Naive thymus-derived CD4-positive, alpha-beta T cell (primary cell): ENCODE results near the gene ATG10. TPM values are rescaled to one million over a fixed set of nuclear protein-coding genes. Genes with fewer than 3 reads are reported as not detected.

Experiments
- ATAC-seq: fragments of 150-1000 bp; cut with Tn5 transposase; 2 replicates; pipeline ENCODE4 v1.10.0; 2021; ENCODE audit warnings: mild to moderate bottlenecking, moderate library complexity
- CTCF ChIA-PET: fragments of 350-600 bp; sonication (Branson Sonifier 250); formaldehyde crosslinking; loops from one replicate; lab custom pipeline; 2021; ENCODE audit warnings: antibody characterized with exemption; lab: Charles Lee
- POLR2A ChIA-PET: fragments of 350-600 bp; sonication (Branson Sonifier 250); formaldehyde crosslinking; loops from one replicate; lab custom pipeline; 2021; ENCODE audit warnings: antibody characterized with exemption, inconsistent platforms; lab: Charles Lee
- DNase-seq, 9 donors: peaks; one replicate each; pipeline versions ENCODE4 v3.0.0 to v3.0.0-alpha.2; 2020 to 2022; ENCODE audit warnings: mixed read lengths in 1 of 9
- H3K27ac ChIP-seq: one replicate; pipeline ENCODE4 v1.7.0; 2013; ENCODE audit warnings: mild to moderate bottlenecking, low read depth, low read length, moderate library complexity
- H3K27me3 ChIP-seq, 2 donors: one replicate each; pipeline ENCODE4 v1.7.0; 2013; ENCODE audit warnings: low read length in 2 of 2, mild to moderate bottlenecking in 2 of 2, moderate library complexity in 2 of 2; ENCODE audit not compliant: control insufficient read depth in 2 of 2, insufficient read depth in 2 of 2
- H3K36me3 ChIP-seq, 3 experiments: 1 replicate in 2 of 3; 2 replicates in 1 of 3; pipeline ENCODE4 v1.7.0; 2013; ENCODE audit warnings: low read length in 3 of 3, mild to moderate bottlenecking in 3 of 3, moderate library complexity in 1 of 3; ENCODE audit not compliant: insufficient read depth in 3 of 3, control insufficient read depth in 2 of 3
- H3K4me1 ChIP-seq, 2 donors: one replicate each; pipeline ENCODE4 v1.7.0; 2013; ENCODE audit warnings: low read length in 2 of 2, mild to moderate bottlenecking in 2 of 2, moderate library complexity in 1 of 2; ENCODE audit not compliant: control insufficient read depth in 2 of 2, insufficient read depth in 2 of 2
- H3K4me3 ChIP-seq: 2 replicates; pipeline ENCODE4 v1.7.0; 2013; ENCODE audit warnings: mild to moderate bottlenecking, low read length
- H3K9me3 ChIP-seq, 3 experiments: 1 replicate in 2 of 3; 2 replicates in 1 of 3; pipeline ENCODE4 v1.7.0; 2013; ENCODE audit warnings: low read length in 3 of 3; ENCODE audit not compliant: control insufficient read depth in 2 of 3
- H3K27ac Mint-ChIP-seq, 9 donors: one replicate each; pipeline ENCODE4 v1.8.0; 2020 to 2022; ENCODE audit warnings: mixed read lengths in 9 of 9, mild to moderate bottlenecking in 8 of 9, moderate library complexity in 5 of 9, inconsistent platforms in 2 of 9
- H3K27me3 Mint-ChIP-seq, 5 donors: one replicate each; pipeline ENCODE4 v1.8.0; 2021 to 2022; ENCODE audit warnings: mixed read lengths in 5 of 5, mild to moderate bottlenecking in 1 of 5
- H3K36me3 Mint-ChIP-seq, 5 donors: one replicate each; pipeline ENCODE4 v1.8.0; 2020 to 2022; ENCODE audit warnings: mixed read lengths in 5 of 5, mild to moderate bottlenecking in 3 of 5, inconsistent platforms in 1 of 5
- H3K4me1 Mint-ChIP-seq, 7 donors: one replicate each; pipeline ENCODE4 v1.8.0; 2020 to 2022; ENCODE audit warnings: mixed read lengths in 7 of 7, mild to moderate bottlenecking in 3 of 7, inconsistent platforms in 1 of 7
- H3K4me3 Mint-ChIP-seq, 10 donors: one replicate each; pipeline ENCODE4 v1.8.0; 2020 to 2022; ENCODE audit warnings: mild to moderate bottlenecking in 10 of 10, mixed read lengths in 10 of 10, moderate library complexity in 6 of 10, inconsistent platforms in 2 of 10
- H3K9me3 Mint-ChIP-seq, 11 donors: one replicate each; pipeline ENCODE4 v1.8.0; 2020 to 2022; ENCODE audit warnings: mixed read lengths in 11 of 11, mild to moderate bottlenecking in 4 of 11, inconsistent platforms in 1 of 11, moderate library complexity in 1 of 11
- intact Hi-C, 2 donors: fragments of 100-400 bp; cut with micrococcal nuclease; formaldehyde crosslinking; loops; one replicate each; pipeline ENCODE4 v1.15.1; 2023
- polyA plus RNA-seq, 2 donors: library from polyadenylated mRNA; unstranded; fragments of 300-500 nt; fragmentation: Illumina TruSeq; gene quantifications; one replicate each; pipeline ENCODE4 v1.2.3, GENCODE V29; 2021
- total RNA-seq, 6 experiments: library from RNA in 5 of 6; stranded (reverse) in 5 of 6; gene quantifications; 1 replicate in 5 of 6; 2 replicates in 1 of 6; pipeline ENCODE4 v1.2.3 and lab custom pipeline; 2021 to 2026

Gene ATG10
- total and polyA plus RNA-seq, 7 experiments from 2014 or later: 6.4 to 14.4 (median 9.1) TPM

DNA sequence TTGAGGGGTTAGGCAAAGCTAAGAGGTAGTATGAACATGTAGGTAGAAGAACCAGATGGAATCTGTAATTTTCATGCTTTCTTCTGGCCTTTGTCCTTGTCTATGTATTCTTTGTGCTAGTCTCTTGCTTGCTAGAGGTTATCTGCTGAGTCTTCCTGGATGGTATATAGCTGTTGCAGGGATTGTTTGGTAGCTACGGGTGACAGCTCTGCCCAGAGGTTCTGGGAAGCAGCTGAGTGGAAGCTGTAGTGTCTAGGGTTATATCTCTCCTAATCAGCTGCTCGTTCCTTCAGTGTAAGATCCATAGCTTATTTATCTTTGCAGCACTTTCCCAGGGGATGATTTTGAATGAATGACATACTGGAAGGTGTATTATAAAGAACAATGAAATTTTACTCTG lies 100.3 kb downstream of the ATG10 start:
- peaks cover 0 to 6% (median 5%) of the 10 kb centered on the region in 5 donors for H3K36me3 Mint-ChIP-seq
- peaks cover 0 to 2% (median 0%) of the 10 kb centered on the region in 11 donors for H3K9me3 Mint-ChIP-seq
- H3K4me1 Mint-ChIP-seq: peaks cover 2 to 24% (median 6%) of the 10 kb centered on the region in 7 donors
- ChIA-PET CTCF (no interaction called here), POLR2A (no interaction called here)
- no peak overlapping the region for H3K27ac Mint-ChIP-seq
- H3K27me3 Mint-ChIP-seq: no peaks in the 10 kb centered on the region
- peaks cover 0 to 3% of the 10 kb centered on the region in 2 donors for H3K4me1 ChIP-seq
- H3K36me3 ChIP-seq: no peaks in the 10 kb centered on the region
- H3K4me3 Mint-ChIP-seq: no peak overlapping the region
- no peaks in the 10 kb centered on the region for H3K9me3 ChIP-seq
- H3K4me3 ChIP-seq: no peak overlapping the region
- H3K27ac ChIP-seq: no peak overlapping the region
- DNase-seq (no peak), ATAC-seq (no peak)
- intact Hi-C loops: no loop called here
- no peaks in the 10 kb centered on the region for H3K27me3 ChIP-seq

DNA sequence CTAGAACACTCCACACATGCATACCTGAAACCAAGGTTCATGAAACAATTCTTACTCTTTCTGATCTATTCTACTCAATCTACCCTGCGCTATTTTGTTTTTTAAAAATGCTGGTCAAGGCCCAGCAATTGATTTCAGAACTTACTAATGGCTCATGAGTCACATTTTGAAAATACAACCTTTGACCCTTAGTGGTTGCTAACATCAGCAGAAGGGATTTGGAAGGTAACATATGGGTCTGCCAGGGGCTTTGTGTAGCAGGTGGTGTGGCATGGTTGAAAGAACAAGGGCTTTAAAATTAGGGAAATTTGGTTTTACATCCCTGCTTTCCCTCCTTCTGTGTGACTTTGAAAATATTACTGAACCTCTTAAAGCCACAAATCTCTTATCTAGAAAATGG lies 101.4 kb downstream of the ATG10 start:
- Histone ChIP-seq H3K27ac (no peak overlapping the region), H3K27me3 (no peaks in the 10 kb centered on the region), H3K4me1 (peaks cover 0 to 3% of the 10 kb centered on the region in 2 donors), H3K36me3 (no peaks in the 10 kb centered on the region), H3K4me3 (no peak overlapping the region), H3K9me3 (no peaks in the 10 kb centered on the region)
- Mint-ChIP-seq H3K27me3 (no peaks in the 10 kb centered on the region), H3K9me3 (peaks cover 0 to 1% (median 0%) of the 10 kb centered on the region in 11 donors), H3K36me3 (peaks cover 0 to 13% (median 9%) of the 10 kb centered on the region in 5 donors), H3K4me1 (peaks cover 2 to 21% (median 6%) of the 10 kb centered on the region in 7 donors), H3K27ac (no peak overlapping the region), H3K4me3 (no peak overlapping the region)
- CTCF ChIA-PET: no interaction called here
- DNase-seq (no peak), ATAC-seq (no peak)
- intact Hi-C loops: no loop called here
- POLR2A ChIA-PET: no interaction called here

DNA sequence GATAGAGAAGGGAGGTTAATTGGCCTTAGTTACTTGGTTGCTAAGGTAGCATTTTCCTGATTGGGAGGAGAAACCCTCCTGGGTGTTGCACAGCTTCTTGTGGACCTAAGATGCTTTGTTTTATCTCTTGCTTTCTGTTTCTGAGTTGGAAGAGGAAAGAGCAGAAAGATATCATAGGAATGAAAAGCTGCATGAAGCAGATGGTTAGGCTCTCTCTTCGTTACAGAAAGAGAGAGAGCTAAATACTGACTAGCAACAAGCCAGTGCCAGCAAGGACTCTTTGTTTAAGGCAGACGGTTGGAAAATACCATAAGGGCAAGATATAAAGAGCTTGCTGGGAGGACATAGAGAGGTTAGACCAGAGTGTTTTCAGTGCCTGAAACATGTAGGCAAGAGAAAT lies 103.1 kb downstream of the ATG10 start:
- POLR2A ChIA-PET: no interaction called here
- Mint-ChIP-seq H3K4me1 (peaks cover 0 to 9% (median 0%) of the 10 kb centered on the region in 7 donors), H3K27me3 (no peaks in the 10 kb centered on the region), H3K27ac (peak overlapping the region in 1 of 9 donors; percentile 49), H3K9me3 (peaks cover 0 to 10% (median 3%) of the 10 kb centered on the region in 11 donors), H3K36me3 (peaks cover under 1 to 20% (median 18%) of the 10 kb centered on the region in 5 donors), H3K4me3 (no peak overlapping the region)
- DNase-seq: no peak
- CTCF ChIA-PET: no interaction called here
- H3K27ac ChIP-seq: no peak overlapping the region
- no peak for ATAC-seq
- intact Hi-C loops: no loop called here
- no peak overlapping the region for H3K4me3 ChIP-seq
- peaks cover 0 to under 1% of the 10 kb centered on the region in 2 donors for H3K4me1 ChIP-seq
- no peaks in the 10 kb centered on the region for H3K9me3 ChIP-seq
- no peaks in the 10 kb centered on the region for H3K27me3 ChIP-seq
- H3K36me3 ChIP-seq: no peaks in the 10 kb centered on the region

DNA sequence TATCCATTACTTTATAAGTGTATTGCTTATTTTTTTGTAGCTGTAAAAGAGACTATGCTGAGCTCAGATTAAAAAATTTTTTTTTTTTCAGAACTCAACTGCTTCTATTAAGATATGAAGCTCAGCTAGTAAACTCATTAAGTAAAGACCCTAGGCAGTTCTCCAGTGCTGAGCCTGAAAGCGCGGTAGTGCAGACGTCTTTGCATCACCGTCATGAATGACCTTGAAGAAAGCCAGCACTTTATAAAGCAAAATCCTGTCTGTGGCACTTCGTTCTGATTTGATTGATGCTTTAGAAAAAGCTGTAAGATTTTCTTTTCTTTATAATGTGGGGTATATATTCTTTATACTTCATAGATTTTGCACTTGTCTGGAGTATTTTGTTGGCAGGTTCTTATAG lies 105.7 kb downstream of the ATG10 start:
- no peaks in the 10 kb centered on the region for H3K9me3 ChIP-seq
- ATAC-seq (no peak), DNase-seq (no peak)
- Mint-ChIP-seq H3K4me1 (peaks cover 0 to 8% (median 0%) of the 10 kb centered on the region in 7 donors), H3K4me3 (no peak overlapping the region), H3K9me3 (peaks cover 0 to 11% (median 4%) of the 10 kb centered on the region in 11 donors), H3K27me3 (no peaks in the 10 kb centered on the region), H3K36me3 (peaks cover 4 to 33% (median 23%) of the 10 kb centered on the region in 5 donors), H3K27ac (peak overlapping the region in 1 of 9 donors; percentile 1)
- no peaks in the 10 kb centered on the region for H3K27me3 ChIP-seq
- no peak overlapping the region for H3K4me3 ChIP-seq
- ChIA-PET CTCF (no interaction called here), POLR2A (no interaction called here)
- H3K4me1 ChIP-seq: no peaks in the 10 kb centered on the region
- H3K27ac ChIP-seq: no peak overlapping the region
- H3K36me3 ChIP-seq: no peaks in the 10 kb centered on the region
- intact Hi-C loops: no loop called here

DNA sequence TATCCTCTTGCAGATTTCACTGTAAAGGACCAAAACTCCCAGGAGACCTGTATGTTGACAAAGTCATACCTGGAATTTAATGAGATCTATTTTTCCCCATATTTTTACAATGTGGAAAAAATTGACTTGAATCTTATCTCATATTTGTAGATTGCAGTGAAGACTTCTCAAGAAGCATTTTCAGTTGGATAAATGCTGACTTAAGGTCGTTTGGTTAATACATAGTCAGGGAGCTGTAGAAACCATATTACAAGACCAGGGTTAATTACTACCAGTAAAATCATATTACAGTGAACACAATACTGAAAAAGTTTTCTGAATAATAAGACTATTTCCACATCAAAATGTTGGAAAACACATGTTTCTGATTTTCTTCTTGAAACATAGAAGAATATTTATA lies 119.8 kb downstream of the ATG10 start:
- DNase-seq (no peak), ATAC-seq (no peak)
- Mint-ChIP-seq H3K4me1 (peaks cover 0 to 4% (median 0%) of the 10 kb centered on the region in 7 donors), H3K27me3 (no peaks in the 10 kb centered on the region), H3K4me3 (no peak overlapping the region), H3K9me3 (peaks cover 0 to 67% (median 32%) of the 10 kb centered on the region in 11 donors), H3K36me3 (peaks cover 1 to 52% (median 43%) of the 10 kb centered on the region in 5 donors), H3K27ac (no peak overlapping the region)
- ChIA-PET POLR2A (no interaction called here), CTCF (no interaction called here)
- intact Hi-C loops: no loop called here
- Histone ChIP-seq H3K36me3 (no peaks in the 10 kb centered on the region), H3K9me3 (peaks cover 0 to 12% (median 6%) of the 10 kb centered on the region in 3 experiments), H3K4me3 (no peak overlapping the region), H3K27ac (no peak overlapping the region), H3K27me3 (no peaks in the 10 kb centered on the region), H3K4me1 (no peaks in the 10 kb centered on the region)

DNA sequence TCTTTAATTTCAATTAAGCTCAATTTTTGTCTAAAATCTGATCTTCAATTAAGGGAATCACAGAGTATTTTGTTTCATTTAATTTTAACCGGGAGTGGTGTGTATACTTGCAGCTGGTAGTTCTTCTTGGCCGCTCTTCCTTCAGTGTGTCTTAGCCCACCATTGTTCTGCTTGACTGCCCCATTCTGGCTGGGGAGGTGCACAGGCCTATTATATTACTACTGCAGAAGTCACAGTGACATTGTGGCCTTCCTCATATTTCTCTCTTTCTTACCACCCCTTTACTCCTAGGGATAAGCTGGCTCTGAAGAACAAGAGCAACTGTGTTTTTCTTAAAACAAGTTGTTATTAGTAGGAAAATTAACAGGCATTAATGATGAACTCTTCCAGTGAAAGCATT lies 123.7 kb downstream of the ATG10 start:
- no peak overlapping the region for H3K4me3 Mint-ChIP-seq
- ChIA-PET CTCF (no interaction called here), POLR2A (no interaction called here)
- H3K27me3 Mint-ChIP-seq: no peaks in the 10 kb centered on the region
- intact Hi-C loops: no loop called here
- H3K4me1 ChIP-seq: no peaks in the 10 kb centered on the region
- H3K4me3 ChIP-seq: no peak overlapping the region
- H3K27ac Mint-ChIP-seq: peak overlapping the region in 1 of 9 donors; percentile 59
- no peaks in the 10 kb centered on the region for H3K36me3 ChIP-seq
- H3K9me3 Mint-ChIP-seq: peaks cover 0 to 29% (median 15%) of the 10 kb centered on the region in 11 donors
- DNase-seq (no peak), ATAC-seq (no peak)
- H3K27ac ChIP-seq: no peak overlapping the region
- H3K27me3 ChIP-seq: no peaks in the 10 kb centered on the region
- H3K9me3 ChIP-seq: peaks cover 0 to 12% (median 0%) of the 10 kb centered on the region in 3 experiments
- H3K4me1 Mint-ChIP-seq: peaks cover 0 to 6% (median 4%) of the 10 kb centered on the region in 7 donors
- peaks cover 1 to 25% (median 21%) of the 10 kb centered on the region in 5 donors for H3K36me3 Mint-ChIP-seq

DNA sequence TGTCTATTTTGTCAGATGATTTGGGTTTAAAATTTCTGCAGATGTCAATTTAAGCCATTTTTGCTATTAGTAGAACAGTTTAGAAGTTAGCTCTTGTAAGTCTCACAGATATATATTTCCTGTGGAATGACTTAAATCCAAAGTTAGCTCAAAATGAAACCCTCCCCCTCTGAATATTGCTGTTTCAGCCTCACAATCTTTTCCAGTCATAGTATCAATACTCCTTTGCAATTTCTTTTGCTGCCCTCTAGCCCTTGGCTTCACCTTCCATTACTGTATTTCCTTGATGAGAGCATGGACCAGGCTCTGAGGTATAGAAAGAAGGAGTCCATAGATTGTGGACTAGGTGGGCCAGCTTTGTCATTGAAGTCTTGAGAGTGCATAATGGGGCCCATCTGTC lies 124.4 kb downstream of the ATG10 start:
- ChIA-PET POLR2A (no interaction called here), CTCF (interaction anchor here (0.6 kb wide), 1 partner anchor 57 kb away, joined by 5 read pairs; no protein-coding TSS in a partner anchor)
- peaks cover 0 to 12% (median 0%) of the 10 kb centered on the region in 3 experiments for H3K9me3 ChIP-seq
- Mint-ChIP-seq H3K4me1 (peaks cover 0 to 12% (median 5%) of the 10 kb centered on the region in 7 donors), H3K4me3 (no peak overlapping the region), H3K27ac (no peak overlapping the region), H3K9me3 (peaks cover 0 to 27% (median 15%) of the 10 kb centered on the region in 11 donors), H3K36me3 (peaks cover 1 to 23% (median 20%) of the 10 kb centered on the region in 5 donors), H3K27me3 (no peaks in the 10 kb centered on the region)
- intact Hi-C loops: no loop called here
- no peak overlapping the region for H3K27ac ChIP-seq
- H3K4me3 ChIP-seq: no peak overlapping the region
- no peaks in the 10 kb centered on the region for H3K27me3 ChIP-seq
- ATAC-seq (no peak), DNase-seq (no peak)
- H3K36me3 ChIP-seq: no peaks in the 10 kb centered on the region
- H3K4me1 ChIP-seq: no peaks in the 10 kb centered on the region
